Transverse colon (tissue), 4 donors: ENCODE results near the gene PLXNC1.

Source experiments
- CTCF ChIP-seq, 5 experiments: fragments of 200-600 bp in 3 of 5; fragments of 450-650 bp in 2 of 5; sonication (generic) in 3 of 5; IDR thresholded peaks; 1 replicate in 2 of 5; 2 replicates in 3 of 5; pipeline ENCODE4 v1.5.1; 2016 to 2017; ENCODE audit warnings: antibody characterized with exemption in 5 of 5, inconsistent platforms in 3 of 5, mild to moderate bottlenecking in 2 of 5, moderate library complexity in 1 of 5
- POLR2AphosphoS5 ChIP-seq, 3 donors: sonication (generic); formaldehyde crosslinking; IDR thresholded peaks; one replicate each; pipeline ENCODE4 v1.6.1; 2016; ENCODE audit warnings: antibody characterized with exemption in 3 of 3

DNA sequence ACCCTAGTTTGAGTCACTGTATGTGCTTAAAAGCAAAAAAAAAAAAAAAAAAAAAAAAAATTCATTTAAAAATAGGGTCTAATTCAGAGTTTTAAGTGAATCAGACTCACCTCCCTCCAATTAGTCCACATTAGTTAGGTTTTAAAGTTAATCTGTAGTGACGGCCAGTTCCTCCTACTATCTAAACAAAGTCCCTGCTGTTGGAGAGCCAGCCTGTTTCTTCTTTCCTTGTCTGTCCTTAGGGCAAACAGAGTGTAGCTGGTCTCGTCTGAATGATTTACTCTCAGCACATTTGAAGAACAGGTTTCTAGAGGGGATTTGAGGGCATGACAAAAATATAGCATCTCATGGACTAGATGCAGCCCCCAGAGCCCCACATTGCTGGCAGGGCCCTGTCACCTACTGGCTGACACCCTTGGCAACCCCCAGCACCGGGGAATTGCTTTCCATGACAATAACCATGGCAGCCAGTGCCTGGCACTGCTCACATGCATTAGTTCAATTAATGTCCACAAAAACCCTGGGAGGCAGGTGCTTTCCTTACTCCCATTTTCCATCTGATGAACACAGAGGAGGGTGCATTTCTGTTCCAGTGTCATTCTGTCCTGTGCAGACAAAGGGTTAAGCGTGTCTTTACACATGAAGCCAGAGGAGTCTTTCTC lies 138.3 kb downstream of the PLXNC1 start:
- TF ChIP-seq CTCF (IDR thresholded peaks at IDR 0.05): no peak
- no peak for TF ChIP-seq POLR2AphosphoS5 (IDR thresholded peaks at IDR 0.05)
